Liver (tissue), 9 donors: ENCODE measurements around the gene EFNB3. TPM values are rescaled to one million over a fixed set of nuclear protein-coding genes. Genes with fewer than 3 reads are reported as not detected.

Experiments used
- DNase-seq: peaks from one replicate; pipeline ENCODE4 v3.0.0-alpha.2; 2017; ENCODE audit warnings: low spot score
- H3K27ac ChIP-seq, 2 donors: one replicate each; pipeline ENCODE4 v1.7.0; 2013; ENCODE audit warnings: inconsistent platforms in 2 of 2, low read length in 2 of 2, control low read depth in 1 of 2, low read depth in 1 of 2, mild to moderate bottlenecking in 1 of 2
- H3K27me3 ChIP-seq, 4 donors: one replicate each; pipeline versions ENCODE4 v1.6.1 to v1.7.0; 2013; ENCODE audit warnings: low read length in 3 of 4, inconsistent platforms in 1 of 4, mild to moderate bottlenecking in 1 of 4, moderate library complexity in 1 of 4; ENCODE audit not compliant: control insufficient read depth in 4 of 4, insufficient read depth in 4 of 4
- H3K36me3 ChIP-seq, 4 donors: one replicate each; pipeline versions ENCODE4 v1.6.1 to v1.7.0; 2013; ENCODE audit warnings: low read length in 3 of 4, mild to moderate bottlenecking in 3 of 4, low read depth in 1 of 4, moderate library complexity in 1 of 4; ENCODE audit not compliant: control insufficient read depth in 4 of 4, insufficient read depth in 3 of 4
- H3K4me1 ChIP-seq, 4 donors: one replicate each; pipeline versions ENCODE4 v1.6.1 to v1.7.0; 2013; ENCODE audit warnings: low read length in 3 of 4, mild to moderate bottlenecking in 3 of 4, moderate library complexity in 1 of 4; ENCODE audit not compliant: control insufficient read depth in 4 of 4, insufficient read depth in 4 of 4
- H3K4me3 ChIP-seq, 3 donors: one replicate each; pipeline versions ENCODE4 v1.6.1 to v1.7.0; 2013; ENCODE audit warnings: low read length in 3 of 3, control low read depth in 1 of 3, low read depth in 1 of 3, mild to moderate bottlenecking in 1 of 3
- H3K9ac ChIP-seq, 2 donors: one replicate each; pipeline ENCODE4 v1.7.0; 2013; ENCODE audit warnings: low read length in 2 of 2, mild to moderate bottlenecking in 2 of 2, moderate library complexity in 2 of 2, control low read depth in 1 of 2, low read depth in 1 of 2
- H3K9me3 ChIP-seq, 4 donors: one replicate each; pipeline versions ENCODE4 v1.6.1 to v1.7.0; 2013; ENCODE audit warnings: low read length in 3 of 4; ENCODE audit not compliant: control insufficient read depth in 4 of 4
- ATF3 ChIP-seq: IDR thresholded peaks from 2 replicates; pipeline ENCODE4 v1.6.1; 2016; ENCODE audit warnings: antibody characterized with exemption
- CTCF ChIP-seq: fragments of 150-350 bp; IDR thresholded peaks from 2 replicates; pipeline ENCODE4 v1.5.1; 2017; ENCODE audit warnings: improper control_type of control experiment, low read depth, low read length; ENCODE audit not compliant: missing input control
- EGR1 ChIP-seq, 2 donors: IDR thresholded peaks; 2 replicates each; pipeline ENCODE4 v1.6.1; 2016 to 2018; ENCODE audit warnings: antibody characterized with exemption in 2 of 2, low read depth in 2 of 2
- FOXA1 ChIP-seq: IDR thresholded peaks from 2 replicates; pipeline ENCODE4 v1.6.1; 2016; ENCODE audit warnings: antibody characterized with exemption
- FOXA2 ChIP-seq: IDR thresholded peaks from 2 replicates; pipeline ENCODE4 v1.6.1; 2016; ENCODE audit warnings: antibody characterized with exemption
- GABPA ChIP-seq, 2 donors: IDR thresholded peaks in 1 of 2; conservative IDR thresholded peaks in 1 of 2; 2 replicates each; pipeline ENCODE4 v1.6.1; 2016; ENCODE audit warnings: antibody characterized with exemption in 2 of 2, mild to moderate bottlenecking in 1 of 2, moderate library complexity in 1 of 2
- HNF4A ChIP-seq, 2 donors: conservative IDR thresholded peaks; 2 replicates each; pipeline ENCODE4 v1.6.1; 2016; ENCODE audit warnings: antibody characterized with exemption in 2 of 2, mild to moderate bottlenecking in 2 of 2
- HNF4G ChIP-seq: IDR thresholded peaks from 2 replicates; pipeline ENCODE4 v1.6.1; 2016; ENCODE audit warnings: antibody characterized with exemption
- JUND ChIP-seq, 2 donors: IDR thresholded peaks; 2 replicates each; pipeline ENCODE4 v1.6.1; 2016; ENCODE audit warnings: antibody characterized with exemption in 2 of 2
- MAX ChIP-seq: IDR thresholded peaks from 2 replicates; pipeline ENCODE4 v1.6.1; 2016; ENCODE audit warnings: antibody characterized with exemption
- NR2F2 ChIP-seq: IDR thresholded peaks from 2 replicates; pipeline ENCODE4 v1.6.1; 2016; ENCODE audit warnings: antibody characterized with exemption
- RAD21 ChIP-seq, 2 donors: IDR thresholded peaks; 2 replicates each; pipeline ENCODE4 v1.6.1; 2016; ENCODE audit warnings: antibody characterized with exemption in 2 of 2, mild to moderate bottlenecking in 2 of 2
- REST ChIP-seq: IDR thresholded peaks from 2 replicates; pipeline ENCODE4 v1.6.1; 2016; ENCODE audit warnings: antibody characterized with exemption, mild to moderate bottlenecking
- RXRA ChIP-seq, 2 donors: IDR thresholded peaks; 2 replicates each; pipeline ENCODE4 v1.6.1; 2017 to 2018; ENCODE audit warnings: antibody characterized with exemption in 2 of 2, mild to moderate bottlenecking in 1 of 2
- SP1 ChIP-seq: IDR thresholded peaks from 2 replicates; pipeline ENCODE4 v1.6.1; 2018; ENCODE audit warnings: antibody characterized with exemption, mild to moderate bottlenecking
- TAF1 ChIP-seq: conservative IDR thresholded peaks from 2 replicates; pipeline ENCODE4 v1.6.1; 2016; ENCODE audit warnings: antibody characterized with exemption, mild to moderate bottlenecking
- YY1 ChIP-seq: IDR thresholded peaks from 2 replicates; pipeline ENCODE4 v1.6.1; 2016; ENCODE audit warnings: antibody characterized with exemption, mild to moderate bottlenecking
- ZBTB33 ChIP-seq: IDR thresholded peaks from 2 replicates; pipeline ENCODE4 v1.6.1; 2016; ENCODE audit warnings: antibody characterized with exemption
- WGBS: extraction: QIAGEN DNeasy Blood & Tissue Kit; methylation state at CpG from one replicate; pipeline ENCODE4 v1.1.7; 2013; 5-methylcytosine and 5-hydroxymethylcytosine counted together
- polyA plus RNA-seq, 2 donors: library from polyadenylated mRNA; stranded (reverse) in 1 of 2; unstranded in 1 of 2; fragments of 200-250 nt in 1 of 2; fragments of >200 nt in 1 of 2; fragmentation: Nextera tagmentation in 1 of 2; extraction: Ambion mirVana in 1 of 2; gene quantifications; one replicate each; pipeline versions ENCODE4 v1.2.1 to v1.2.3, GENCODE V29; 2013 to 2015
- total RNA-seq, 2 donors: library from RNA; depleted of rRNA; stranded (reverse); fragments of >200 nt; gene quantifications; one replicate each; pipeline ENCODE4 v1.2.3, GENCODE V29; 2014
- donor health status: healthy.
- donor health status: healthy.
- donor health status: healthy.
- donor health status: healthy.
- donor health status: healthy.

EFNB3 gene
- total and polyA plus RNA-seq, 4 donors = 0.19 to 0.80 (median 0.41) TPM

- TF ChIP-seq REST = no peak
- no peak for TF ChIP-seq JUND (IDR thresholded peaks at IDR 0.05)
- no peak for TF ChIP-seq SP1
These were observed 3.1 kb downstream of the EFNB3 start (continued) for GRCh38 chr17:7707858-7708750.

GRCh38 chr17:7709031-7709430, 4.0 kb downstream of the EFNB3 start:
- no peak for DNase-seq
- H3K36me3 ChIP-seq = no peaks in the 10 kb centered on the region

More at GRCh38 chr17:7709031-7709430, 4.0 kb downstream of the EFNB3 start:
- no peak overlapping the region for H3K9ac ChIP-seq
- no peak for TF ChIP-seq RAD21 (IDR thresholded peaks at IDR 0.05)
- TF ChIP-seq ZBTB33 = no peak
- no peak for TF ChIP-seq MAX
- TF ChIP-seq NR2F2 = no peak
- no peak for TF ChIP-seq RXRA (IDR thresholded peaks at IDR 0.05)
- TF ChIP-seq YY1 = no peak
- TF ChIP-seq SP1 = no peak
- TF ChIP-seq CTCF = no peak
- no peak for TF ChIP-seq HNF4G
- no peak for TF ChIP-seq FOXA2
- no peak for TF ChIP-seq GABPA (IDR thresholded peaks at IDR 0.05 in 1 of 2, conservative IDR thresholded peaks at IDR 0.05 in 1 of 2)
- no peak for TF ChIP-seq TAF1
- TF ChIP-seq REST = no peak
- TF ChIP-seq HNF4A (conservative IDR thresholded peaks at IDR 0.05) = no peak
- no peak for TF ChIP-seq EGR1 (IDR thresholded peaks at IDR 0.05; ENCODE audit: low read depth in 2 of 2)
- TF ChIP-seq FOXA1 = no peak
- TF ChIP-seq ATF3 = no peak
- no peak for TF ChIP-seq JUND (IDR thresholded peaks at IDR 0.05)
- WGBS = 80% methylated on average over 11 of the region's 11 CpGs
- H3K4me1 ChIP-seq = peaks cover 1 to 6% (median 2%) of the 10 kb centered on the region in 4 donors
- peaks cover 0 to 21% (median 11%) of the 10 kb centered on the region in 4 donors for H3K27me3 ChIP-seq
- H3K27ac ChIP-seq = no peak overlapping the region
- no peak overlapping the region for H3K4me3 ChIP-seq
- H3K9me3 ChIP-seq = no peaks in the 10 kb centered on the region
